GM12874 (cell line): ENCODE data around the gene DNAJC28.

Source experiments
- CTCF ChIP-seq: IDR thresholded peaks from 2 replicates; pipeline ENCODE4 v1.5.1; 2011; ENCODE audit warnings: low read depth, mild to moderate bottlenecking, control low read depth, low read length, moderate library complexity; ENCODE audit not compliant: insufficient read depth

The DNAJC28 gene

GRCh38 chr21:33443194-33443593, 48.3 kb downstream of the DNAJC28 start:
- TF ChIP-seq CTCF: no peak

GRCh38 chr21:33441489-33442477, 49.7 kb downstream of the DNAJC28 start:
- TF ChIP-seq CTCF: no peak
